GM18909 (cell line): Measurements from ENCODE around the gene PRR36.
A peak's percentile ranks its signal among the peaks of the same experiment; 100 is the strongest.

Source experiments
- ATAC-seq: cut with Tn5 transposase; IDR thresholded peaks from one replicate; pipeline ENCODE4 v1.9.1; 2021; ENCODE audit warnings: mild to moderate bottlenecking; ENCODE audit not compliant: unreplicated experiment, poor library complexity

Gene PRR36

DNA sequence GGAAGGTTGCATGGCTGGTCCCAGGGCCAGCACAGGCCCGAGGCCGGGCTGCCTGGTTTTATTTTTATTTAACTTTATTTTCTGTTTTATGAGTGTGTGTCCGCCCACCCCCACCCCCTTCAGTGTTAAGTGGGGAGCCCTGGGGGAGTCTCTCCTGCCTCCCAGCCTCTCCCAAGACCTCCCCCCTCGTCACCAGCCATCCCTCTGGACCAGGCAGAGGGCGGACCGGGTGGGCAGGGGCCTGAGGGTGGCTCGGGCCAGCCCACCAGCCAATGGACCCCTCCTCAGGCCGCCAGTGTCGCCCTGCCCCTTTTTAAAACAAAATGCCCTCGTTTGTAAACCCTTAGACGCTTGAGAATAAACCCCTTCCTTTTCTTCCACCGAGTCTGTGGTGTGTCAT lies 39.9 kb upstream of the PRR36 start:
- ATAC-seq = no peak

GRCh38 chr19:7913652-7914051 lies 39.5 kb upstream of the PRR36 start:
- no peak for ATAC-seq

- ATAC-seq = no peak
Measured at GRCh38 chr19:7912697-7913564, 38.7 kb upstream of the PRR36 start.

DNA sequence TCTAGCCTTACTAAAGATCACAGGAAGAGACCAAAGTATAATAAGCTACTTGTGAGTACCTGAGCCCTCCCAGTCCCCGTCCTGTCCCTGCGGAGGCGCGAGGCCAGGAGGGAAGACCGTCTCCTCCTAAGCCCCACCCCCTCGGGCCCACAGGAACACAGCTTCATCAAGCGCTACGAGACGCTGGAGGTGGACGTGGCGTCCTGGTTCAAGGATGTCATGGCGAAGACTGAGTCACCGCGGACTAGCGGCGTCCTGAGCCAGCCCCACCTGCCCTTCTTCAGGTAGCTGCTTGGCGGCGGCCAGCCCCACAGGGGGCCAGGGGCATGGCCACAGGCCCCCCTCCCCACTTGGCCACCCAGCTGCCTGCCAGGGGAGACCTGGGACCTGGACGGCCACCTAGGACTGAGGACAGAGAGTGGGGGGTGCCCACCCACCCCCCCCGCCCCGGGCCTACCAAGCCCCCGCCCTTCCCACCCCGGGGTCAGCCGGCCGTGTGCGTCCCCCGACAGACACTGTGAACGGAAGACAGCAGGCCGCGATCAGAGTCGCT lies 38.0 kb upstream of the PRR36 start:
- ATAC-seq = no peak

GRCh38 chr19:7911508-7912143 lies 37.4 kb upstream of the PRR36 start:
- ATAC-seq = no peak

DNA sequence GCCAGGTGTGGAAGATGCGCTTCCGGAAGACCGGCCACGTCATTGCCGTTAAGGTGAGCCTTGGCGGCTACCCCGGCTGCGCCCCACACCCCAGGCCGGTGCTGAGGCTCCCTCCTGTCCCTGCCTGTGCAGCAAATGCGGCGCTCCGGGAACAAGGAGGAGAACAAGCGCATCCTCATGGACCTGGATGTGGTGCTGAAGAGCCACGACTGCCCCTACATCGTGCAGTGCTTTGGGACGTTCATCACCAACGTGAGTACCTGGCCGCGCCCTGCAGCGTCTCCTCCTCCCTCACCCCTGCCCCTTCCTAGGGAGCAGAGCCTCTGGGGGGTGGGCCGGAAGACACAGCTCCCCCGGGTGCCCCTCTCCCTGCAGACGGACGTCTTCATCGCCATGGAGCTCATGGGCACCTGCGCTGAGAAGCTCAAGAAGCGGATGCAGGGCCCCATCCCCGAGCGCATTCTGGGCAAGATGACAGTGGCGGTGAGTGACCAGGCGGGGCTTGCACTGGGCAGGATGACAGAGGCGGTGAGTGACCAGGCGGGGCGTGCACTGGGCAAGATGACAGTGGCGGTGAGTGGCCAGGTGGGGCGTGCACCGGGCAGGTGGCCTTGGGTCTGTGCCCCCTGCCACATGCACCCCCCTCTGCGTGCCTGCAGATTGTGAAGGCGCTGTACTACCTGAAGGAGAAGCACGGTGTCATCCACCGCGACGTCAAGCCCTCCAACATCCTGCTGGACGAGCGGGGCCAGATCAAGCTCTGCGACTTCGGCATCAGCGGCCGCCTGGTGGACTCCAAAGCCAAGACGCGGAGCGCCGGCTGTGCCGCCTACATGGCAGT lies 36.4 kb upstream of the PRR36 start:
- ATAC-seq = no peak

DNA sequence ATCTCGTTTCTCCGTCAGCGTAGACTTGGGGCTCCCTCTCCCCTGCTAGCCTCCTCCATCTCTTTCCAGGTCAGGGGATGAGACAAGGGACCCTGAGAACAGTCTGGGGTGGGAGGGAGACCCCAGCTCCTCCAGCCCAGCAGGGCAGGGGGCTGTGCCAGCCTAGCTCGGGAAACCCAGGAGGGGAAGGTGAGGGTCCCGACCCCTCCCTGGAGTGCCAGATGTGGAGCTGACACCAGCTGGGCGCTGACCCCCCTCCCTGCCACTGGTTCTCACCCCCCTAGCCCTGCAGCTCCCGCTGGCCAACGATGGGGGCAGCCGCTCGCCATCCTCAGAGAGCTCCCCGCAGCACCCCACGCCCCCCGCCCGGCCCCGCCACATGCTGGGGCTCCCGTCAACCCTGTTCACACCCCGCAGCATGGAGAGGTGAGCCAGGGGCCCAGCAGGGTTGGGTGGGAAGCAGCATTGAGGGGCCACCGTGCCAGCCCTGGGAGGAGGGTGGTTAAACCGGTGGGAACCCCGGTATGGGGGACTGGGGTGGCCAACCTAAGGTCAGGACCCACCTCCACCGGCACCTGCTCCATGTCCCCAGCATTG lies 35.4 kb upstream of the PRR36 start:
- ATAC-seq = no peak

GRCh38 chr19:7908742-7909461 lies 34.7 kb upstream of the PRR36 start:
- ATAC-seq = no peak

DNA sequence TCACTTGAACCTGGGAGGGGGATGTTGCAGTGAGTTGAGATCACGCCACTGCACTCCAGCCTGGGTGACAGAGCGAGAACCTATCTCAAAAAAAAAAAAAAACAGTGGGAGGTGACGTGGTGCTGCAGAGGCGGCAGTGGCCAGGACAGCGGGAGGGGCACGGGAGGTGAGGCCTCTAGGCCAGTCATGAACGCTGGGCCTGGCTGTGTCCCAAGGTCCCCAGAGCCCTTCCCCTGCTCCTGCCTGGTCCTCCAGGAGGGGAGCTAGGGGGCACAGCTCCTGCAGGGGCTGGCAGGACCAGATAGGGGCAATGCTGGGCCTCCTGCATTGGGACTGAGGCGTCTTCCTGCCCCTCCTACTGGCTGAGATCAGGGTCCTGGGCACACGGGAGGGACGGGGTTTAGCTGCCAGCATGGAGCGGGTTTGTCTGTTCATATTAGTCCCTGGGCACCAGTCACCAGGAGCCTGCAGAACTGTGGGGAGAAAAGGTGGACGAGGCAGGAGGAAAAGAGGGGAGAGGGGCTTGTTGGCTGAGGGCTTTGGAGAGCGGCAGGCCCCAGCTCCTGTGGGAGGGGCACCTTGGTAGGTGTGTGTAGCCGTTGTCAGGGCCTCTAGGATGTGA lies 34.0 kb upstream of the PRR36 start:
- ATAC-seq = no peak

DNA sequence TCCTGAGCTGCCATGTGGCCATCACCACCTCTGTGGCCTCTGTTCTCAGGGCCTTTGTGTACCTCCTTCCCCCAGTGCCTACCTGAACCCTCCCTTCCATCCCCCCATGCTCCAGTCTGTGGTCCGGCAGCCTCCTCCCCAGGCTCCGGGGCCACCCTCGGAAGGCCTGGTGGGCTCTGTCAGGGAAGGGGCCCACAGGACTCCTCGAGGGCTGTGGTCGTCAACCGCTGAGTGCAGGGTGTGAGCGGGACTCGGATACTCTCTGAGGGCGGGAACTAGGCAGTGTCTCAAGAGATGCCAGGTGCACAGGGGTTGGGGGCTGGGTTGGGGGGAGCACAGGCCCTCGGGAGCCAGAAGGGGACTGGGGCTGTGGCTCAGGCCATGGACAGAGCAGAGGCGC lies 33.4 kb upstream of the PRR36 start:
- no peak for ATAC-seq

- ATAC-seq = no peak
Measured at GRCh38 chr19:7907122-7907521, 32.9 kb upstream of the PRR36 start.

GRCh38 chr19:7905859-7906258 lies 31.7 kb upstream of the PRR36 start:
- no peak for ATAC-seq

DNA sequence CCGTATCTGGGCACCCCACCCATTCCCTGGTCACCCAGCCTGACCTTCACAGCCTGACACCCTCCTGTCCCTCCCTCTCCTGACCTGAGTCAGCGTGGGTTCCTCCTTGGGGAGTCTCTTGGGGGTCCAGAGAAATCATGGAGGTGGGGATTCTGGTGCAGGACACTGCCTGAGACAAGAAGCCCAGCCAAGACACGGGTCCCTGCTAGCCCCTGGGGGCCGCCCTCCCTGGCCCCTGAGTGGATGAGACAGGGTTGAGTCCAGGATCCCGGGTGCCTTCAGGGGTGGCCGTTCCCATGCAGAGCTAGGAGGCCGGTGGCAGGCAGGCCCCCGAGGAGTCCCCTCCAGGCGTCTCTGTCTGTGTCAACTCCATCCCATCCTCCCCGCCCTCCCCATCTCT lies 31.1 kb upstream of the PRR36 start:
- ATAC-seq = no peak

GRCh38 chr19:7904074-7905020 lies 30.2 kb upstream of the PRR36 start:
- peak; percentile 39 for ATAC-seq

- ATAC-seq = peak; percentile 83
Measured at GRCh38 chr19:7903244-7904073, 29.3 kb upstream of the PRR36 start, which contains the start of gene MAP2K7. MAP2K7 (plus strand) TSS chr19:7903877; CDS start chr19:7903945, 68 bp downstream.

GRCh38 chr19:7902796-7903243 lies 28.6 kb upstream of the PRR36 start:
- ATAC-seq = no peak

GRCh38 chr19:7901337-7901736 lies 27.1 kb upstream of the PRR36 start:
- no peak for ATAC-seq
